Tibial nerve (tissue), 4 donors: ENCODE results near the gene MAGI2.

Experiments used
- EP300 ChIP-seq, 2 donors: sonication (generic); formaldehyde crosslinking; IDR thresholded peaks; one replicate each; pipeline ENCODE4 v1.6.1; 2017; ENCODE audit warnings: antibody characterized with exemption in 2 of 2, mild to moderate bottlenecking in 1 of 2
- TF ChIP-seq, protein P1 (sequence below), 5 experiments: fragments of 200-600 bp in 3 of 5; fragments of 450-650 bp in 2 of 5; sonication (generic) in 3 of 5; IDR thresholded peaks; one replicate each; pipeline ENCODE4 v1.5.1; 2016 to 2019; ENCODE audit warnings: antibody characterized with exemption in 5 of 5, mild to moderate bottlenecking in 3 of 5, moderate library complexity in 2 of 5

DNA sequence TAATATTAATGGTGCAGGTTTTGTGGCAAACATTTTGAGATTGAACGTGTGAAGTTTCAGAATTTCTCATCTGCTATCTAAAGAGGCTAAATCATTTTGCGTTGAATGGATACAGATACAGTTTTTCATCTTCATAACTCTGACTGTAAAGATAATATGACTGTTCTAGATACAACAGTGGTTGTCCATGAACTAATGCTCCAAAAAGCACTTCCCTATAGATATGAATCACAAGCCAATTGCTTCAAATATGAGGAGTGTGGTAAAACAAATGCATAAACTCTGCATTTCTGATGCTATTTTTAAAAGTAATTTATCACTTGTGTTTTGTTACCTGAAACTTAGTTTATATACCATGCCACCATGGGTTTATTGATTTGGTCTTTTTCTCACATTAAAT, 750.1 kb downstream of the MAGI2 start:
- TF ChIP-seq, protein P1, sequence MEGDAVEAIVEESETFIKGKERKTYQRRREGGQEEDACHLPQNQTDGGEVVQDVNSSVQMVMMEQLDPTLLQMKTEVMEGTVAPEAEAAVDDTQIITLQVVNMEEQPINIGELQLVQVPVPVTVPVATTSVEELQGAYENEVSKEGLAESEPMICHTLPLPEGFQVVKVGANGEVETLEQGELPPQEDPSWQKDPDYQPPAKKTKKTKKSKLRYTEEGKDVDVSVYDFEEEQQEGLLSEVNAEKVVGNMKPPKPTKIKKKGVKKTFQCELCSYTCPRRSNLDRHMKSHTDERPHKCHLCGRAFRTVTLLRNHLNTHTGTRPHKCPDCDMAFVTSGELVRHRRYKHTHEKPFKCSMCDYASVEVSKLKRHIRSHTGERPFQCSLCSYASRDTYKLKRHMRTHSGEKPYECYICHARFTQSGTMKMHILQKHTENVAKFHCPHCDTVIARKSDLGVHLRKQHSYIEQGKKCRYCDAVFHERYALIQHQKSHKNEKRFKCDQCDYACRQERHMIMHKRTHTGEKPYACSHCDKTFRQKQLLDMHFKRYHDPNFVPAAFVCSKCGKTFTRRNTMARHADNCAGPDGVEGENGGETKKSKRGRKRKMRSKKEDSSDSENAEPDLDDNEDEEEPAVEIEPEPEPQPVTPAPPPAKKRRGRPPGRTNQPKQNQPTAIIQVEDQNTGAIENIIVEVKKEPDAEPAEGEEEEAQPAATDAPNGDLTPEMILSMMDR (IDR thresholded peaks at IDR 0.05), result no peak
- TF ChIP-seq EP300 (IDR thresholded peaks at IDR 0.05), result no peak
